Measurements from ENCODE around the gene PPP1R36.

Gene PPP1R36

GRCh38 chr14:64636980-64637429, 87.2 kb downstream of the PPP1R36 start:
- H3K4me3 ChIP-seq (replicated peaks in 1 of 2; ENCODE audit: low read depth in 2 of 2, low read length in 2 of 2) = no peak overlapping the region
- DNase-seq (ENCODE audit: low read depth in 2 of 2) = no peak
- no peak for TF ChIP-seq CTCF (IDR thresholded peaks at IDR 0.05; ENCODE audit: low read depth, low read length)

GRCh38 chr14:64637735-64638473, 88.1 kb downstream of the PPP1R36 start:
- H3K4me3 ChIP-seq (replicated peaks in 1 of 2; ENCODE audit: low read depth in 2 of 2, low read length in 2 of 2) = no peak overlapping the region
- DNase-seq (ENCODE audit: low read depth in 2 of 2) = peak in 1 of 2 donors; percentile 63
- no peak for TF ChIP-seq CTCF (IDR thresholded peaks at IDR 0.05; ENCODE audit: low read depth, low read length)

GRCh38 chr14:64638625-64639024, 88.9 kb downstream of the PPP1R36 start:
- TF ChIP-seq CTCF (IDR thresholded peaks at IDR 0.05; ENCODE audit: low read depth, low read length) = no peak
- H3K4me3 ChIP-seq (replicated peaks in 1 of 2; ENCODE audit: low read depth in 2 of 2, low read length in 2 of 2) = no peak overlapping the region
- no peak for DNase-seq (ENCODE audit: low read depth in 2 of 2)

Measured in cardiac fibroblast (primary cell).